Astrocyte of the cerebellum (primary cell): ENCODE results near the gene AUNIP.

Experiments
- DNase-seq: peaks from one replicate; pipeline ENCODE4 v3.0.0-alpha.2; 2011; ENCODE audit warnings: low read depth
- H3K4me3 ChIP-seq: 2 replicates; pipeline ENCODE4 v1.5.1; 2011; ENCODE audit warnings: mild to moderate bottlenecking, low read depth, low read length, moderate library complexity
- in situ Hi-C: cut with HindIII; loops from 2 replicates; pipeline ENCODE4 v1.10.0; 2017; ENCODE audit warnings: low sequenced_read_pairs
- TF ChIP-seq, protein P1 (sequence below): IDR thresholded peaks from 2 replicates; pipeline ENCODE4 v1.5.1; 2012; ENCODE audit warnings: low read length, low read depth, moderate library complexity, mild to moderate bottlenecking; ENCODE audit errors: missing control alignments

AUNIP gene

DNA sequence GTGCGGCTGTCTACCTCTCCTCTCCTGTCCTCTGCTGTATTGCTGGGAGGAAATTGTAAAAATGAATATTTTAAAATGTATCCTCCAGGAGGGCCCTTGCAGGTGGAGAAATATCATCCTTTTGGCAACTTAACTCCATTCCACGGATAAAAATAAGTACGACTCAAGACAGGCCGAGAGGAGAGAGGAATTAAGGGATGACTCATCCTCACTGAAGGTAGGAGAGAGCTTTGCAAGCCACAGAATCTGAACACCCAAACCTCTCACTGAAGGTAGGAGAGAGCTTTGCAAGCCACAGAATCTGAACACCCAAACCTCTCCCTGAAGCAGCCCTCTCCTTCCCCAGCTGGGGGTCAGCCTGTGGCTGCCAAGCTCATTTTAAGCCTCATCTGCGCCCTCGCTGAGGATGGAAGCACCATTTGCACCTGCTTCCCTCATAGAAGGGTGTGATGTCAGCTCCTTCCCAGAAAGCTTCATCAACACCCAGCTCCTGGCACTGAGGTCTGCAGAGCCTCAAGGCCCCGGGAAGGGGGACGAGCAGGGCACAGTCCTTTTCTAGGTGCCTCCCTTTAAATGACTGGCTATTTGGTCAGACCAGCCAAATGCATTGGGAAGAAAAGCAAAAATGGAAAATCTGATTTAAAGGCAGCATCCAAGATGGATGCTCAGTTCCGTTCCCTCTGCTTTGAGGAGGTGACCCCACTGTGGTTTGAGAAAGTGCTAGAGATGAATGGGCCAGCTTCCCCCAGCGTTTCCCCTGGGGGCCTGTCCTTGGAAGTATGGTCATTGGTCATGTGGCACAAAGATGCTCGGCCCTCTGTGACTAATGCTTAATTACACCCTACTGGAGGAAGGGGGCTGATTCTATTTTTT is 72.1 kb downstream of the AUNIP start:
- DNase-seq: no peak
- in situ Hi-C loops: loop anchor here (10.0 kb wide), 2 partner anchors 92 to 262 kb away; no protein-coding TSS in a partner anchor

DNA sequence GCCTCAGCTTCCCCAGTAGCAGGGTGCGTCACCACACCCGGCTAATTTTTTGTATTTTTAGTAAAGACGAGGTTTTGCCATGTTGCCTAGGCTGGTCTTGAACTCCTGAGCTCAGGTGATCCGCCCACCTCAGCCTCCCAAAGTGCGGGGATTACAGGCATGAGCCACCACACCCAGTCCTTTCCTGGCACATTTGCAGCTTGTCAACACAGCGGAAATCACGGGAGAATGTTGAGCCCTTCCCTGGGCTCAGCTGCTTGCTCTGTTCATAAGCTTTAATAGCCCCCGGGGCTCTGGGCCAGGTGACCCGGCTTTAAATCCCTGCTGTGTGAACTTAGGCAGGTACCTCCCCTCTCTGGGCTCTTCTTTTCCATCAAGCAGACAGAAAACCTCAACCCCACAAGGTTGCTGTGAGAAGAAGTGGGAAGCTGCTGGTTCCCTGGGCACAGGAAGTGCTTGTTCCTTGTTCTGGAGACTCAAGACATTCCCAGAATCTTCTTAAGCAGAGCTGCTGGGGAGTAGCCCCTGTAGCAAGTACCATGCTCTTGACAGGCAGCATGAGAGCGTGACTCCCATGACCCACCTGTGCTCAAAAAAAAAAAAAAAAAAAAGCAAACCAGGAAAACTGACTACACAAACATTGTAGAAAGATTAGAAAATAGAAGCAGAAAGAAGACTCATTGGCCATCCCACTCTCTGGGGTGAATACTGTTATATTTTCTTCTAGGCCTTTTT is 73.8 kb downstream of the AUNIP start:
- in situ Hi-C loops: loop anchor here (10.0 kb wide), 2 partner anchors 91 to 261 kb away; no protein-coding TSS in a partner anchor
- TF ChIP-seq, protein P1, sequence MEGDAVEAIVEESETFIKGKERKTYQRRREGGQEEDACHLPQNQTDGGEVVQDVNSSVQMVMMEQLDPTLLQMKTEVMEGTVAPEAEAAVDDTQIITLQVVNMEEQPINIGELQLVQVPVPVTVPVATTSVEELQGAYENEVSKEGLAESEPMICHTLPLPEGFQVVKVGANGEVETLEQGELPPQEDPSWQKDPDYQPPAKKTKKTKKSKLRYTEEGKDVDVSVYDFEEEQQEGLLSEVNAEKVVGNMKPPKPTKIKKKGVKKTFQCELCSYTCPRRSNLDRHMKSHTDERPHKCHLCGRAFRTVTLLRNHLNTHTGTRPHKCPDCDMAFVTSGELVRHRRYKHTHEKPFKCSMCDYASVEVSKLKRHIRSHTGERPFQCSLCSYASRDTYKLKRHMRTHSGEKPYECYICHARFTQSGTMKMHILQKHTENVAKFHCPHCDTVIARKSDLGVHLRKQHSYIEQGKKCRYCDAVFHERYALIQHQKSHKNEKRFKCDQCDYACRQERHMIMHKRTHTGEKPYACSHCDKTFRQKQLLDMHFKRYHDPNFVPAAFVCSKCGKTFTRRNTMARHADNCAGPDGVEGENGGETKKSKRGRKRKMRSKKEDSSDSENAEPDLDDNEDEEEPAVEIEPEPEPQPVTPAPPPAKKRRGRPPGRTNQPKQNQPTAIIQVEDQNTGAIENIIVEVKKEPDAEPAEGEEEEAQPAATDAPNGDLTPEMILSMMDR: no peak
- DNase-seq: no peak
- no peak overlapping the region for H3K4me3 ChIP-seq

More for the DNA sequence above, 72.1 kb downstream of the AUNIP start:
- TF ChIP-seq, protein P1: no peak
- no peak overlapping the region for H3K4me3 ChIP-seq

DNA sequence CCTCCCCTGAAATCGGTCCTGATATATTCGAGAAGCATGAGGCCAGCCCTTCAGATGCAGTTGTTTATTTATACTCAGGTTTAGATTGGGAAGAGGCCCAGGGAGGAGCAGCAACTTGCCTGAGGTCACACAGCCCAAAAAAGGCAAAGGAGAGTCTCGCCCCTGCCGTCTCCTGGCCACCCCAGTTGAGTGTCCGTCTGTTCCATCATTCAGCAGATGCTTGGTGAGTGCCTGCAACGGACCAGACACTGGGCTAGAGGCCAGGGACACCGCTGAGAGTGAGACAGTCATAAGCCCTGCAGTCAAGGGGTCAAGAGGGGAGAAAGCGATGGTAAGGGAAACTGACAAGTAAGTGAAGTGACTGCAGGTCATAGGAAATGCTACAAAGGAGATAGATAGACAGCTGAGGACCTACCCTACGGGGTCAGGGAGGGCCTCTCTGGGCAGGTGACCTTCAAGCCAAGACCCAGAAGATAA is 74.6 kb downstream of the AUNIP start:
- in situ Hi-C loops: loop anchor here (10.0 kb wide), 2 partner anchors 90 to 260 kb away; no protein-coding TSS in a partner anchor
- no peak for DNase-seq
- TF ChIP-seq, protein P1: no peak
- no peak overlapping the region for H3K4me3 ChIP-seq
